GM18499 (cell line): ENCODE results near the gene SPON2.

Experiments
- ATAC-seq: cut with Tn5 transposase; IDR thresholded peaks from one replicate; pipeline ENCODE4 v1.9.1; 2021; ENCODE audit warnings: moderate number of reproducible peaks; ENCODE audit not compliant: insufficient read depth, unreplicated experiment

The SPON2 gene

GRCh38 chr4:1209821-1210220 is 37.4 kb upstream of the SPON2 start:
- ATAC-seq, result no peak

- ATAC-seq, result no peak
These were observed 36.8 kb upstream of the SPON2 start for GRCh38 chr4:1208970-1209704.

- no peak for ATAC-seq
These were observed 36.0 kb upstream of the SPON2 start for GRCh38 chr4:1208266-1208961.

- no peak for ATAC-seq
These were observed 35.4 kb upstream of the SPON2 start for GRCh38 chr4:1207603-1208265.

GRCh38 chr4:1207157-1207470 is 34.7 kb upstream of the SPON2 start:
- no peak for ATAC-seq

- ATAC-seq, result no peak
These were observed 34.1 kb upstream of the SPON2 start for GRCh38 chr4:1206299-1207156.

GRCh38 chr4:1205586-1206298 is 33.4 kb upstream of the SPON2 start:
- ATAC-seq, result no peak

GRCh38 chr4:1204828-1205585 is 32.6 kb upstream of the SPON2 start:
- ATAC-seq, result no peak

GRCh38 chr4:1204286-1204827 is 32.0 kb upstream of the SPON2 start:
- no peak for ATAC-seq

GRCh38 chr4:1203026-1203616 is 30.7 kb upstream of the SPON2 start:
- ATAC-seq, result no peak

- ATAC-seq, result no peak
These were observed 30.2 kb upstream of the SPON2 start for GRCh38 chr4:1202526-1203011.

GRCh38 chr4:1201851-1202525 is 29.6 kb upstream of the SPON2 start:
- ATAC-seq, result no peak

GRCh38 chr4:1200425-1201035 is 28.1 kb upstream of the SPON2 start:
- no peak for ATAC-seq

- no peak for ATAC-seq
These were observed 27.4 kb upstream of the SPON2 start for GRCh38 chr4:1199556-1200331.

- ATAC-seq, result no peak
These were observed 25.9 kb upstream of the SPON2 start for GRCh38 chr4:1198098-1198844.
